Neuron (in vitro differentiated cells): ENCODE measurements around the gene PFKL.
"Not testable (repeated sequence)": the region's sequence is repeated elsewhere in the genome, so short reads cannot be mapped to it uniquely, and the experiment has no call there.

Source experiments
- H2AFZ ChIP-seq: one replicate; pipeline ENCODE4 v1.6.1; 2013; ENCODE audit warnings: low read depth, mild to moderate bottlenecking, inconsistent platforms, low read length, moderate library complexity
- H3K27me3 ChIP-seq: one replicate; pipeline ENCODE4 v1.6.1; 2013; ENCODE audit warnings: low read length; ENCODE audit not compliant: insufficient read depth
- H3K36me3 ChIP-seq: one replicate; pipeline ENCODE4 v1.6.1; 2013; ENCODE audit warnings: low read length; ENCODE audit not compliant: insufficient read depth
- H3K4me1 ChIP-seq: one replicate; pipeline ENCODE4 v1.6.1; 2013; ENCODE audit warnings: low read length; ENCODE audit not compliant: insufficient read depth
- H3K4me3 ChIP-seq: 2 replicates; pipeline ENCODE4 v1.5.1; 2013; ENCODE audit warnings: mild to moderate bottlenecking, low read length, moderate library complexity
- H3K9me3 ChIP-seq: one replicate; pipeline ENCODE4 v1.6.1; 2013; ENCODE audit warnings: low read length

PFKL gene

DNA sequence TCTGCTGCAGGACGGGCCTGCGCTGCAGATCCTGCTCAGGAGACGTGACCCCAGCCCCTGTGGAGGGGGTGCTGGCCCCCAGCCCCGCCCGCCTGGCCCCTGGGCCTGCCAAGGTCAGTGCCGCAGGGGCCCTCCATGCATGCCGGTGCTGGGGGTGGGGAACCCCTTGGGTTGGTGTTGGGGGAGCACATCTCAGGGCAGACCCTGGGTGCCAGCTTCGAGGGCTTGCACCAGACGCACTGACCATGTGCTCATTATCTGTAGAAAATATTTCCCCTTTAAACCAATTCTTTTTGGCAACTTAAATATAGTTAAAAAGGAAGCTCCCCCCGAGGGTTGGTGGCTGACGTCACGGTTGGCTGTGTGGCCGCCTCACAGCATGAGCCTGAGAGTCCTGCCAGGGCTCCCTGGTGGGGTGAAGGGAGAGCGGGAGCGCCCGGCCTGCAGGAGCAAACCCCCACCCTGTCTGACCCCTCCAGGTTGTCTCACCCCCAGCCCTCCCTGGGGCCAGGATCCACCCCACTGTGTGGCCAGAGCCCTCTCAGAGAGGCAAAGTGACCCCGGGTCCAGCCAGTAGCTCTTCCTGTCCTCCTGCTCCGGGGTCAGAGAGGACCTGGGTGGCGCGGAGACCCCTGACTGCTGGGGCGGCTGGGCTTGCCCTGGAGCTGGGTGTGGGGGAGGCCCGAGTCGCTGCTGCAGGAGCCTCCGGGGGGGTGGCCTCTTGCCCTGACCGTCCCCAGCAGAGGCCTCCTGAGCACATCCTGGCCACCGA lies 5.3 kb upstream of the PFKL start:
- Histone ChIP-seq H3K27me3 (peaks cover 17% of the 10 kb centered on the region), H3K4me3 (no peak overlapping the region), H2AFZ (no peak overlapping the region), H3K36me3 (no peaks in the 10 kb centered on the region), H3K9me3 (no peaks in the 10 kb centered on the region), H3K4me1 (peaks cover 20% of the 10 kb centered on the region)

GRCh38 chr21:44295163-44295573 lies 4.7 kb upstream of the PFKL start:
- H3K4me3 ChIP-seq = no peak overlapping the region
- peaks cover 16% of the 10 kb centered on the region for H3K27me3 ChIP-seq
- H3K9me3 ChIP-seq = no peaks in the 10 kb centered on the region
- no peaks in the 10 kb centered on the region for H3K36me3 ChIP-seq
- no peak overlapping the region for H2AFZ ChIP-seq
- H3K4me1 ChIP-seq = peaks cover 20% of the 10 kb centered on the region

- peaks cover 21% of the 10 kb centered on the region for H3K4me1 ChIP-seq
- no peak overlapping the region for H2AFZ ChIP-seq
- H3K36me3 ChIP-seq = no peaks in the 10 kb centered on the region
- H3K9me3 ChIP-seq = no peaks in the 10 kb centered on the region
- H3K27me3 ChIP-seq = peaks cover 11% of the 10 kb centered on the region
- H3K4me3 ChIP-seq = no peak overlapping the region
Observed at GRCh38 chr21:44295646-44296045, 4.2 kb upstream of the PFKL start.

GRCh38 chr21:44296103-44296519 lies 3.7 kb upstream of the PFKL start:
- H3K4me1 ChIP-seq = peaks cover 26% of the 10 kb centered on the region
- no peak overlapping the region for H2AFZ ChIP-seq
- H3K27me3 ChIP-seq = peaks cover 6% of the 10 kb centered on the region
- no peaks in the 10 kb centered on the region for H3K9me3 ChIP-seq
- no peak overlapping the region for H3K4me3 ChIP-seq
- H3K36me3 ChIP-seq = no peaks in the 10 kb centered on the region

- Histone ChIP-seq H3K4me1 (peaks cover 30% of the 10 kb centered on the region), H2AFZ (no peak overlapping the region), H3K9me3 (no peaks in the 10 kb centered on the region), H3K27me3 (peaks cover 5% of the 10 kb centered on the region), H3K4me3 (no peak overlapping the region), H3K36me3 (no peaks in the 10 kb centered on the region)
Observed at GRCh38 chr21:44296916-44297315, 2.9 kb upstream of the PFKL start.

GRCh38 chr21:44297525-44298290 lies 2.1 kb upstream of the PFKL start:
- Histone ChIP-seq H3K4me1 (peaks cover 30% of the 10 kb centered on the region), H3K4me3 (no peak overlapping the region), H3K27me3 (peaks cover 5% of the 10 kb centered on the region), H3K36me3 (no peaks in the 10 kb centered on the region), H2AFZ (no peak overlapping the region), H3K9me3 (no peaks in the 10 kb centered on the region)

DNA sequence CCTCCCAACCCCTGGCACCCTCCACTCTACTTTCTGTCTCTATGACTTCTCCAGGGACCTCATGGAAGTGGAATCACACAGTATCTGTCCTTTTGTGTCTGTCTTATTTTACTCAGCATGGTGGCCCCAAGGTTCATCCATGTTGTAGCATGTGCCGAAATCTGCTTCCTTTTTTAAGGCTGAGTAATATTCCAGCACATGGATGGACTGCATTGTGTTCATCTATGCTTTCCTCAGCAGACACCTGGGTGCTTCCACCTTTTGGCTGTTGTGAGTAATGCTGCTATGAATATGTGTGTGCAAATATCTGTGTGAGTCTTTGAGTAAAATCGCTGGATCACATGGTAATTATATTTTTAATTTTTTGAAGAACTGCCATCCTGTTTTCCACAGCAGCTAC lies 1.6 kb upstream of the PFKL start:
- no peaks in the 10 kb centered on the region for H3K36me3 ChIP-seq
- H2AFZ ChIP-seq = no peak overlapping the region
- no peak overlapping the region for H3K4me3 ChIP-seq
- peaks cover 30% of the 10 kb centered on the region for H3K4me1 ChIP-seq
- H3K27me3 ChIP-seq = peaks cover 5% of the 10 kb centered on the region
- H3K9me3 ChIP-seq = no peaks in the 10 kb centered on the region

- H2AFZ ChIP-seq = peak overlapping the region; percentile 81
- peak overlapping the region; percentile 63 for H3K4me3 ChIP-seq
- peaks cover 5% of the 10 kb centered on the region for H3K27me3 ChIP-seq
- peaks cover 38% of the 10 kb centered on the region for H3K4me1 ChIP-seq
- H3K36me3 ChIP-seq = no peaks in the 10 kb centered on the region
- H3K9me3 ChIP-seq = no peaks in the 10 kb centered on the region
Observed at GRCh38 chr21:44299085-44299457, 782 bp upstream of the PFKL start.

DNA sequence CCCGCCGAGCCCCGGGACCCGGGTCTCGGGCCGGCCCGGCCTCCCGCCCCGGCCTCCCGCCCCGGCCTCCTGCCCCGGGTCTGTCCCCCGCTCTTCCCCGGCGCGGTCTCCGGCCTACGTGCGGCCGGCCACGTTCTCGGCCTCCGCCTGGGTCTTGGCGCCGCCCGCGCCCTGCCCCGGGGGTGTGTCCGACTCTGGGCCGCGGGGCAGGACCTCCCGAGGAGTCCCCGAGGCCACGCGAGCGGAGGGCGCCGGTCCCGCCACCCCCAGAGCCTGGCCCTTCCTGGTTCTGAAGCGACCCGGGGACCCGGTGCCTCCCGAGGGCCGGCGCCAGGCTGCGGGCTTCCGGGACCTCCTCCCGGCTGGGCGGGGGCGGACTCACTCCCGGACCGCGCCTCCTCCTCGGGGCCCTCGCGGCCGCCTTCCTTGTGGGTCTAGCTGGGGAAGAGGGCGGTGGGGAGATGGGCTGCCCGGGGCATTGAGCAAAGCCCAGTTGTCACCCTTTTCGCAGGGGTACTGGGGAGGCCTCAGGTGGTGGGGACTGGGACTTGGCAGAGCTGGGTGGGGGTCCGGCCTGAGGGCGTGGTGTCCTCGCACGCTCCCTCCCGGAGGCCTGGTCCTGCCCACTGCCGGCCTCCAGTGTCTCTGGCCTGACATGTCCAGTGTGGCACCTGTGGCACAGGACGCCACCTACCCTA lies 558 bp downstream of the PFKL start:
- H3K9me3 ChIP-seq = no peaks in the 10 kb centered on the region
- H3K4me1 ChIP-seq = peaks cover 40% of the 10 kb centered on the region
- no peaks in the 10 kb centered on the region for H3K27me3 ChIP-seq
- no peak overlapping the region for H2AFZ ChIP-seq
- H3K36me3 ChIP-seq = no peaks in the 10 kb centered on the region
- peak overlapping the region; percentile 63 for H3K4me3 ChIP-seq

DNA sequence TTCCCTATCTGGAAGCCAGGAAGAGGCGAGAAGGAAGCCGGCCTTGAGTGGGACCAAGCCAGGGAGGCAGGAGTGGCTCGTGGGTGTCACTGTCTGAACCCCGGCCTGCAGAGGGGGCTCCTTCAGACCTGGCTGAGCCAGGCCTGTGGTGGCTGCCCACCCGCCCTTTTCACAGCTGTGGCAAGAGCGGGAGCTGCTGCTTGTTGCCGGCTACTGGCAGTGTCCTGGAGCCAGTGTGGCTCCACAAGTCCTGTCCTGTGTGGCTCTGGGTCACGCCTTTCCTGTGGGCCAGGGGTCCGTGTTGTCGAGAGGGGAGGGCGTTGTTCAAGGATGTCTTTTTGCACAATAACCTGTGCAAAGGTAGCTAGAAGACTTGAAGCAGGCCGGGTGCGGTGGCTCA lies 1.3 kb downstream of the PFKL start:
- no peaks in the 10 kb centered on the region for H3K36me3 ChIP-seq
- H3K4me3 ChIP-seq = peak overlapping the region; percentile 63
- peaks cover 34% of the 10 kb centered on the region for H3K4me1 ChIP-seq
- no peak overlapping the region for H2AFZ ChIP-seq
- H3K9me3 ChIP-seq = no peaks in the 10 kb centered on the region
- H3K27me3 ChIP-seq = no peaks in the 10 kb centered on the region

DNA sequence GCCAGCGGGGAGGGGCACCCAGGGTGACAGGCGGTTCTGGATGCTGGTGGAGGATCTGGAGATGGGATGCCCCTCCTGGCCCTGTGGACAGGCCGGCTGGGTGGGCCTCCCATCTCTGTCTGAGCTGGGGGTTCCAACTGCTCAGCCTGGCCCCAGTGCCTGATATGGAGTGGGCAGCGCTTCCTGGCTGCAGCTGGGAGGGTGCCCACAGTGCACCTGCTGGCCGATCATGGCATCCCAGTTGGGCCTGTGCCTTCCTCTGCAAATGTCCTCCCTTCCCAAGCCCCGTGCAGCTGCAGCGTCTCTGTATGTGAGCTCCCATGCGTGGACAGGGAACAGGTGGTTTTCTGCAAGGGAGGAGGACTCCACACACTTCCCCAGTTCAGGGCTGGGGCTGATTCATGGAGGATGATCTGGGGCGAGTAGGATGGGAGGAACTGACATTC lies 2.1 kb downstream of the PFKL start:
- H3K9me3 ChIP-seq = no peaks in the 10 kb centered on the region
- H2AFZ ChIP-seq = no peak overlapping the region
- peaks cover 39% of the 10 kb centered on the region for H3K4me1 ChIP-seq
- no peaks in the 10 kb centered on the region for H3K36me3 ChIP-seq
- H3K4me3 ChIP-seq = no peak overlapping the region
- H3K27me3 ChIP-seq = no peaks in the 10 kb centered on the region

DNA sequence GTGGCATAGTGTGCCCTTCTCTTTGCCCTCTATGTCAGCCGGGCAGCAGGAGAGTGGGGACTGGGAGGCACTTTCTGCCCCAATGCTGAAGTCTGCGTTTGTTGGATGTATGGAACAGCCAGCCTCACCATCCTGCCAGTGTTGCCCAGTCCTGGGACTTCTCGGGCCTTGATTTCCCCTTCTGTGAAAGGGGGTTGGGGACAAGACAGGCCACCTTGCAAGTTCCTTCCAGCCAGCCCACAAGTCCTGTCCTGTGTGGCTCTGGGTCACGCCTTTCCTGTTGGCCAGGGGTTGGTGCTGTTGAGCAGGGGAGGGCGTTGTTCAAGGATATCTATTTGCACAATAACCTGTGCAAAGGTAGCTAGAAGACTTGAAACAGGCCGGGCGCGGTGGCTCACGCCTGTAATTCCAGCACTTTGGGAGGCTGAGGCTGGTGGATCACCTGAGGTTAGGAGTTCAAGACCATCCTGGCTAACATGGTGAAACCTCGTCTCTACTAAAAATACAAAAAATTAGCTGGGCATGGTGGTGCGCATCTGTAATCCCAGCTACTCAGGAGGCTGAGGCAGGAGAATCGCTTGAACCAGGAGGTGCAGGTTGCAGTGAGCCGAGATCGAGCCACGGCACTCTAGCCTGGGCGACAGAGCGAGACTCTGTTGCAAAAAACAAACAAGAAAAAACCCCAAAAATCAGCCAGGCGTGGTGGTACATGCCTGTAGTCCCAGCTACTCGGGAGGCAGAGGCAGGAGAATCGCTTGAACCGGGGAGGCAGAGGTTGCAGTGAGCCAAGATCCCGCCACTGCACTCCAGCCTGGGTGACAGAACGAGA lies 2.9 kb downstream of the PFKL start:
- not testable (repeated sequence) for H3K36me3 ChIP-seq, H3K27me3 ChIP-seq, H3K4me3 ChIP-seq, H2AFZ ChIP-seq, H3K9me3 ChIP-seq
- peaks cover 46% of the 10 kb centered on the region for H3K4me1 ChIP-seq
